ENCODE data around the gene CUEDC2.

CUEDC2 gene

DNA sequence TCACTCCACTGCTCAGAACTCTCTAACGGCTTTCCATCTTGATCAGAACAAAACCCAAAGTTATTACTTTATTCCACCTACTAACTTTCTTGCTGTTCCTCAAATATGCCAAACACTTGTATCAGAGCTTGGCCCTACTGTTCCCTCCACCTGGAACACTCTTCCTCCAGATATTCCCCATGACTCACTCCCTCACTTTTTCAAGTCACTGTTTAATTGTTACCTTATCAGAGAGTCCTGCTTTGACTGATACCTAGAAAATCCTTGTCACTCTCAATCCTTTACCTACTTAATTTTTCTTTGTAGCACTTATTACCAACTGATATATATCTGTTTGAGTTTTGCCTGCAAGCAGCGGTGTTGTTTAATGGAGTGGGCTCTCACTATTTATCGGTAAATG lies 42.5 kb downstream of the CUEDC2 start:
- Histone ChIP-seq H3K14ac (ENCODE audit: low read length) (no peak overlapping the region), H4K8ac (ENCODE audit: low read depth, low read length) (no peak overlapping the region), H2BK5ac (ENCODE audit: low read depth, low read length, poor library complexity) (no peak overlapping the region), H3K9me3 (ENCODE audit: insufficient read depth, low read depth, low read length) (no peaks in the 10 kb centered on the region), H3K4ac (ENCODE audit: low read depth, low read length) (no peak overlapping the region), H2BK120ac (ENCODE audit: insufficient read depth, low read length, poor library complexity) (no peak overlapping the region), H3K23ac (ENCODE audit: low read length) (no peak overlapping the region), H3K18ac (ENCODE audit: low read length) (no peak overlapping the region), H3K79me1 (ENCODE audit: low read length) (peaks cover 2% of the 10 kb centered on the region), H2AK5ac (ENCODE audit: low read length) (no peak overlapping the region), H3K4me1 (ENCODE audit: control insufficient read depth in 1 of 2, insufficient read depth in 2 of 2, low read length in 2 of 2) (peaks cover 2 to 3% of the 10 kb centered on the region in 2 experiments), H4K12ac (ENCODE audit: low read depth, low read length) (no peak overlapping the region), H3K27me3 (ENCODE audit: insufficient read depth, low read length) (no peaks in the 10 kb centered on the region), H3K79me2 (ENCODE audit: control insufficient read depth, insufficient read depth, low read length, poor library complexity) (no peaks in the 10 kb centered on the region), H3K36me3 (ENCODE audit: control insufficient read depth in 1 of 2, insufficient read depth in 2 of 2, low read length in 2 of 2) (no peaks in the 10 kb centered on the region), H2AFZ (ENCODE audit: insufficient read depth, low read length, poor library complexity) (no peak overlapping the region), H3K9ac (ENCODE audit: low read length) (no peak overlapping the region), H2BK12ac (ENCODE audit: low read length) (no peak overlapping the region), H3K4me2 (ENCODE audit: low read length) (no peak overlapping the region), H3K27ac (ENCODE audit: low read depth, low read length) (no peak overlapping the region), H3K4me3 (ENCODE audit: low read depth, low read length) (no peak overlapping the region), H4K91ac (ENCODE audit: low read depth, low read length) (no peak overlapping the region)
- peak in 1 of 2 donors; percentile 35 for DNase-seq
- WGBS (ENCODE audit: extremely low coverage, insufficient coverage, insufficient read length) = no CpG with 5 or more reads among the region's 3 CpGs

DNA sequence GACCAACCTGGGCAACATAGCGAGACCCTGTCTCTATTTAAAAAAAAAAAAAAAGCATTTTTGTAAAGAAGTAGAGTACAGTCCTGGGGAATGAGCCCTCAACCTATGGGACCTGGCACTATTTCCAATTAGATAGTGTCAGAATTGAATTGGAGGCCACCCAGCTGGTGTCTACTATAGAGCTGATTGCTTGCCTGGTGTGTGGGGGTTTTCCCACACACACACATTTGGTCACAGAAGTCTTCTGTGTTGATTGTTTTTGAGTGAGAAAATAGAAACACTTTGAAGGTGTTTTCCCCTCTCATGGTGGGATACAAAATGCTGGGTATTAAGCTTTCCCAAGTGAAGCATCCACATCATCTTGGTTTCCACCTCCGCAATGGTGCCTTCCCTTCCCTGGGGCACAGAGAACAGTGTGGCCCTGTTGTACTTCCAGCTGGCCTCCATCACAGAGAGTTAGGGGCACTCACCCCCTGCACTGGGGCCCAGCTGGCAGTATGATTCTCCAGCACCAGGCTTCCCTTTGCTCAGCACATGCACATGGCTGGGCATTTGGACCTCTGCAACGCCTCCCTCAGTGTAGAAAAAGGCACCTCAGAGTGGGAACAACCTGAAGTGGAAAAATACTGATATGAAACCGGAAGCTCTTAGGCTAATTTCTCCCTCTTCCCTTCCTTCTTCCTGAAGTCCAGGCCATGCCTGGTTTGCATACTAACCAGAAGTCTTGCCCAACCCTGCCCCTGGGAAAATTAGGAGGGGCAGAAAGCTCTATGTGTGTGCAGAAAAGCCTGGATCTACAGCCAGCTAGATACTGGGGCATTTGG lies 47.6 kb downstream of the CUEDC2 start:
- H4K91ac ChIP-seq (ENCODE audit: low read depth, low read length) = no peak overlapping the region
- no peak overlapping the region for H2AFZ ChIP-seq (ENCODE audit: insufficient read depth, low read length, poor library complexity)
- no peaks in the 10 kb centered on the region for H3K79me1 ChIP-seq (ENCODE audit: low read length)
- no peak overlapping the region for H2BK120ac ChIP-seq (ENCODE audit: insufficient read depth, low read length, poor library complexity)
- H3K4me2 ChIP-seq (ENCODE audit: low read length) = no peak overlapping the region
- H3K14ac ChIP-seq (ENCODE audit: low read length) = no peak overlapping the region
- no peaks in the 10 kb centered on the region for H3K79me2 ChIP-seq (ENCODE audit: control insufficient read depth, insufficient read depth, low read length, poor library complexity)
- H3K4me3 ChIP-seq (ENCODE audit: low read depth, low read length) = no peak overlapping the region
- no peak overlapping the region for H3K4ac ChIP-seq (ENCODE audit: low read depth, low read length)
- no peak overlapping the region for H3K18ac ChIP-seq (ENCODE audit: low read length)
- peak in 1 of 2 donors; percentile 50 for DNase-seq
- H4K8ac ChIP-seq (ENCODE audit: low read depth, low read length) = no peak overlapping the region
- no peak overlapping the region for H2BK5ac ChIP-seq (ENCODE audit: low read depth, low read length, poor library complexity)
- H3K27ac ChIP-seq (ENCODE audit: low read depth, low read length) = no peak overlapping the region
- no peak overlapping the region for H4K12ac ChIP-seq (ENCODE audit: low read depth, low read length)
- H3K9me3 ChIP-seq (ENCODE audit: insufficient read depth, low read depth, low read length) = no peaks in the 10 kb centered on the region
- H3K4me1 ChIP-seq (ENCODE audit: control insufficient read depth in 1 of 2, insufficient read depth in 2 of 2, low read length in 2 of 2) = no peaks in the 10 kb centered on the region
- H2BK12ac ChIP-seq (ENCODE audit: low read length) = no peak overlapping the region
- H3K36me3 ChIP-seq (ENCODE audit: control insufficient read depth in 1 of 2, insufficient read depth in 2 of 2, low read length in 2 of 2) = peaks cover 34 to 35% of the 10 kb centered on the region in 2 experiments
- H2AK5ac ChIP-seq (ENCODE audit: low read length) = no peak overlapping the region
- H3K27me3 ChIP-seq (ENCODE audit: insufficient read depth, low read length) = no peaks in the 10 kb centered on the region
- WGBS (ENCODE audit: extremely low coverage, insufficient coverage, insufficient read length) = no CpG with 5 or more reads among the region's 4 CpGs
- no peak overlapping the region for H3K23ac ChIP-seq (ENCODE audit: low read length)
- no peak overlapping the region for H3K9ac ChIP-seq (ENCODE audit: low read length)

DNA sequence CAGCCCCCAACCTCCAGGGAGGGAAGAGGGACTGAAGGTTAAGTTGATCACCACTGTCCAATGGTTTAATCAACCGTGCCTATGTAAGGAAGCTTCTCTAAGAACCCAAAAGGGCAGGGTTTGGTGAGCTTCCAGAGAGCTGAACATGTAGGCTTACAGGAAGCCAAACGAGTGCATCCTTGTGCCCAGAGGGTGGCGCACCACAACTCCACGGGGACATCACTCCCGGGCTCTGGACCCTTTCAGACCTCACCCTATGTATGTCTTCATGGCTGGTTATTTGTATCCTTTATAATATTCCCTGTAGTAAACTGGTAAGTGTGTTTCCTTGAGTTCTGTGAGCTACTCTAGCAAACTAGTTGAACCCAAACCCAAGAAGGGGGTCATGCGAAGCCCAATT lies 48.3 kb downstream of the CUEDC2 start:
- H3K9me3 ChIP-seq (ENCODE audit: insufficient read depth, low read depth, low read length) = no peaks in the 10 kb centered on the region
- H3K4me2 ChIP-seq (ENCODE audit: low read length) = no peak overlapping the region
- no peak overlapping the region for H2AFZ ChIP-seq (ENCODE audit: insufficient read depth, low read length, poor library complexity)
- H3K9ac ChIP-seq (ENCODE audit: low read length) = no peak overlapping the region
- no peak overlapping the region for H4K8ac ChIP-seq (ENCODE audit: low read depth, low read length)
- no CpG with 5 or more reads among the region's 6 CpGs for WGBS (ENCODE audit: extremely low coverage, insufficient coverage, insufficient read length)
- H3K36me3 ChIP-seq (ENCODE audit: control insufficient read depth in 1 of 2, insufficient read depth in 2 of 2, low read length in 2 of 2) = peaks cover 41 to 43% of the 10 kb centered on the region in 2 experiments
- H3K4me1 ChIP-seq (ENCODE audit: control insufficient read depth in 1 of 2, insufficient read depth in 2 of 2, low read length in 2 of 2) = no peaks in the 10 kb centered on the region
- H4K12ac ChIP-seq (ENCODE audit: low read depth, low read length) = no peak overlapping the region
- peak; percentile 41 to 50 for DNase-seq
- H2BK5ac ChIP-seq (ENCODE audit: low read depth, low read length, poor library complexity) = no peak overlapping the region
- H3K79me1 ChIP-seq (ENCODE audit: low read length) = no peaks in the 10 kb centered on the region
- H3K23ac ChIP-seq (ENCODE audit: low read length) = no peak overlapping the region
- H2BK12ac ChIP-seq (ENCODE audit: low read length) = no peak overlapping the region
- no peak overlapping the region for H2AK5ac ChIP-seq (ENCODE audit: low read length)
- H3K27me3 ChIP-seq (ENCODE audit: insufficient read depth, low read length) = no peaks in the 10 kb centered on the region
- H3K79me2 ChIP-seq (ENCODE audit: control insufficient read depth, insufficient read depth, low read length, poor library complexity) = no peaks in the 10 kb centered on the region
- H2BK120ac ChIP-seq (ENCODE audit: insufficient read depth, low read length, poor library complexity) = no peak overlapping the region
- H3K14ac ChIP-seq (ENCODE audit: low read length) = no peak overlapping the region
- H4K91ac ChIP-seq (ENCODE audit: low read depth, low read length) = no peak overlapping the region
- H3K4ac ChIP-seq (ENCODE audit: low read depth, low read length) = no peak overlapping the region
- H3K18ac ChIP-seq (ENCODE audit: low read length) = no peak overlapping the region
- H3K4me3 ChIP-seq (ENCODE audit: low read depth, low read length) = no peak overlapping the region
- no peak overlapping the region for H3K27ac ChIP-seq (ENCODE audit: low read depth, low read length)

DNA sequence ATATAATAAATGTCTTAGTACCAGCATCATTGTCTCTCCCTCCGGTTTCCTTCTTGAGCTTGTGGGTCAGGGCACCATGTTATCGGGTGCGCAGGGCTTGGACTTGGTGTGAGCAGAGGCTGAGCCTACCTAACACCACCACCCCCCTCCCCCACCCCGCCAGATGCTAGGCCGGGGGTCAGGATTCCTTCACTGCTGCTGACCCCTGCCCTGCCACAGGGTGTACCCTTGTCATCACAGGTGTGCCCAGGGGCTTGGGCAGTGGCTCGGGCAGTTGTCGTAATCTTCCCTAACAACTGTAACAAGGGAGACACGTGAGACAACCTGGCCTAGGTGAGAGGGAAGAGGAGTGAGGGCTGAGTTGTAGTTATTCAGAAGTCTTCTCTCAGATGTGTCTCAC lies 49.5 kb downstream of the CUEDC2 start:
- no peaks in the 10 kb centered on the region for H3K27me3 ChIP-seq (ENCODE audit: insufficient read depth, low read length)
- H3K36me3 ChIP-seq (ENCODE audit: control insufficient read depth in 1 of 2, insufficient read depth in 2 of 2, low read length in 2 of 2) = peaks cover 50% of the 10 kb centered on the region in 2 experiments
- WGBS (ENCODE audit: extremely low coverage, insufficient coverage, insufficient read length) = no CpG with 5 or more reads among the region's 8 CpGs

More for the DNA sequence above, 49.5 kb downstream of the CUEDC2 start:
- no peak for DNase-seq
- H3K23ac ChIP-seq (ENCODE audit: low read length) = no peak overlapping the region
- H2BK12ac ChIP-seq (ENCODE audit: low read length) = no peak overlapping the region
- no peaks in the 10 kb centered on the region for H3K9me3 ChIP-seq (ENCODE audit: insufficient read depth, low read depth, low read length)
- H3K18ac ChIP-seq (ENCODE audit: low read length) = no peak overlapping the region
- no peak overlapping the region for H3K4me2 ChIP-seq (ENCODE audit: low read length)
- no peak overlapping the region for H3K14ac ChIP-seq (ENCODE audit: low read length)
- no peak overlapping the region for H2AFZ ChIP-seq (ENCODE audit: insufficient read depth, low read length, poor library complexity)
- no peaks in the 10 kb centered on the region for H3K79me2 ChIP-seq (ENCODE audit: control insufficient read depth, insufficient read depth, low read length, poor library complexity)
- no peak overlapping the region for H2BK120ac ChIP-seq (ENCODE audit: insufficient read depth, low read length, poor library complexity)
- H2AK5ac ChIP-seq (ENCODE audit: low read length) = no peak overlapping the region
- H2BK5ac ChIP-seq (ENCODE audit: low read depth, low read length, poor library complexity) = no peak overlapping the region
- H4K12ac ChIP-seq (ENCODE audit: low read depth, low read length) = no peak overlapping the region
- no peak overlapping the region for H3K9ac ChIP-seq (ENCODE audit: low read length)
- no peak overlapping the region for H3K27ac ChIP-seq (ENCODE audit: low read depth, low read length)
- no peak overlapping the region for H3K4ac ChIP-seq (ENCODE audit: low read depth, low read length)
- no peaks in the 10 kb centered on the region for H3K4me1 ChIP-seq (ENCODE audit: control insufficient read depth in 1 of 2, insufficient read depth in 2 of 2, low read length in 2 of 2)
- H3K79me1 ChIP-seq (ENCODE audit: low read length) = no peaks in the 10 kb centered on the region
- H4K91ac ChIP-seq (ENCODE audit: low read depth, low read length) = no peak overlapping the region
- no peak overlapping the region for H3K4me3 ChIP-seq (ENCODE audit: low read depth, low read length)
- no peak overlapping the region for H4K8ac ChIP-seq (ENCODE audit: low read depth, low read length)

All from trophoblast cell (in vitro differentiated cells and primary cell).